K562 (cell line): ENCODE measurements around the gene GKN1. TPM values are rescaled to one million over a fixed set of nuclear protein-coding genes. Genes with fewer than 3 reads are reported as not detected.

Experiments used
- ATAC-seq: fragments of 200-7000 bp; cut with Tn5 transposase; 3 replicates; pipeline ENCODE4 v1.9.1; 2020; ENCODE audit warnings: moderate library complexity
- BruUV-seq: library from RNA; stranded (reverse); fragments of 400-500 nt; replicated peaks from 2 replicates; lab custom pipeline; 2021; lab: Mats Ljungman, UMichigan
- CTCF ChIA-PET: fragments of 300-600 bp; formaldehyde crosslinking; extraction: SDS; loops from one replicate; lab custom pipeline; 2021; ENCODE audit warnings: low intra/inter-chr PET ratio; lab: Yijun Ruan, JAX
- POLR2A ChIA-PET: fragments of 300-600, 350-650 bp; sonication (Branson Sonifier 250); formaldehyde crosslinking; extraction: SDS; loops from one replicate; lab custom pipeline; 2021; ENCODE audit warnings: antibody characterized with exemption, inconsistent platforms; lab: Yijun Ruan, JAX
- DNase-seq, 4 experiments: peaks; one replicate each; pipeline versions ENCODE4 v3.0.0 to v3.0.0-alpha.2; 2011 to 2018; ENCODE audit warnings: low spot score in 3 of 4, mixed read lengths in 3 of 4; ENCODE audit errors: extremely low read depth in 1 of 4
- FAIRE-seq: peaks from 2 replicates; lab custom pipeline; 2011; peaks lifted over from hg19 to GRCh38; lab: Jason Lieb, UNC
- H2AFZ ChIP-seq: 2 replicates; pipeline ENCODE4 v1.6.0; 2011; ENCODE audit warnings: low read depth, low read length, control low read depth, inconsistent platforms
- H3K27ac ChIP-seq: fragments of 200-600 bp; 3 replicates; pipeline ENCODE4 v1.8.0; 2011; ENCODE audit warnings: low read depth, mild to moderate bottlenecking, control low read depth, inconsistent platforms, low read length, moderate library complexity, mixed read lengths; ENCODE audit errors: extremely low read depth
- H3K27me3 ChIP-seq, 2 experiments: fragments of 300-600 bp in 1 of 2; 2 replicates in 1 of 2; 3 replicates in 1 of 2; pipeline versions ENCODE4 v1.6.0 to v1.8.0; 2011; ENCODE audit warnings: inconsistent platforms in 2 of 2, low read length in 2 of 2, mild to moderate bottlenecking in 1 of 2, mixed read lengths in 1 of 2, moderate library complexity in 1 of 2; ENCODE audit not compliant: control insufficient read depth in 2 of 2, insufficient read depth in 2 of 2
- H3K36me3 ChIP-seq: fragments of 300-600 bp; 3 replicates; pipeline ENCODE4 v1.8.0; 2011; ENCODE audit warnings: mild to moderate bottlenecking, low read length, inconsistent platforms; ENCODE audit not compliant: control insufficient read depth, insufficient read depth
- H3K4me1 ChIP-seq, 2 experiments: fragments of 200-600 bp in 1 of 2; replicated peaks in 1 of 2; 2 replicates in 1 of 2; 3 replicates in 1 of 2; pipeline versions ENCODE4 v1.5.1 to v1.8.0; 2011; ENCODE audit warnings: inconsistent platforms in 2 of 2, low read length in 2 of 2, mild to moderate bottlenecking in 1 of 2, mixed read lengths in 1 of 2, moderate library complexity in 1 of 2; ENCODE audit not compliant: control insufficient read depth in 2 of 2, insufficient read depth in 2 of 2
- H3K4me2 ChIP-seq: 2 replicates; pipeline ENCODE4 v1.6.1; 2011; ENCODE audit warnings: low read length, control low read depth, inconsistent platforms, mixed read lengths; ENCODE audit not compliant: insufficient read depth
- H3K4me3 ChIP-seq: fragments of 200-600 bp; sonication (generic), shearing (Covaris generic); 2 replicates; pipeline ENCODE4 v1.5.1; 2016; ENCODE audit warnings: control low read depth, inconsistent platforms
- H3K79me2 ChIP-seq: fragments of 200-600 bp; 3 replicates; pipeline ENCODE4 v1.8.0; 2011; ENCODE audit warnings: low read length, inconsistent platforms; ENCODE audit not compliant: control insufficient read depth, insufficient read depth
- H3K9ac ChIP-seq, 2 experiments: 2 replicates each; pipeline versions ENCODE4 v1.6.0 to v1.6.1; 2011; ENCODE audit warnings: low read depth in 2 of 2, low read length in 2 of 2, control low read depth in 1 of 2, inconsistent platforms in 1 of 2, mild to moderate bottlenecking in 1 of 2, mixed read lengths in 1 of 2; ENCODE audit not compliant: insufficient read depth in 1 of 2
- H3K9me1 ChIP-seq: one replicate; pipeline ENCODE4 v1.6.0; 2011; ENCODE audit warnings: inconsistent platforms, mild to moderate bottlenecking, low read length, moderate library complexity; ENCODE audit not compliant: control insufficient read depth, insufficient read depth
- H3K9me3 ChIP-seq: replicated peaks from 2 replicates; pipeline ENCODE4 v1.5.1; 2011; ENCODE audit warnings: low read depth, low read length, inconsistent platforms; ENCODE audit not compliant: control insufficient read depth, insufficient read depth
- H4K20me1 ChIP-seq: replicated peaks from 2 replicates; pipeline ENCODE4 v1.6.1; 2011; ENCODE audit warnings: low read length, inconsistent platforms, mixed read lengths; ENCODE audit not compliant: control insufficient read depth, insufficient read depth
- CBX2 ChIP-seq: fragments of 200-600 bp; sonication (generic); IDR thresholded peaks from one replicate; pipeline ENCODE4 v1.6.1; 2012; ENCODE audit warnings: mild to moderate bottlenecking, low read length, inconsistent platforms; ENCODE audit not compliant: insufficient read depth, poor library complexity, severe bottlenecking
- FOS ChIP-seq: IDR thresholded peaks from 3 replicates; pipeline ENCODE4 v1.6.1; 2011; ENCODE audit not compliant: insufficient read length; ENCODE audit errors: extremely low read depth
- GABPA ChIP-seq: fragments of 200-800 bp; sonication (Bioruptor generic); conservative IDR thresholded peaks from 2 replicates; pipeline ENCODE4 v1.6.1; 2016; ENCODE audit warnings: low read depth, missing genetic modification characterization, missing compliant biosample characterization
- KDM1A ChIP-seq, 2 experiments: fragments of 450-650 bp; IDR thresholded peaks; 2 replicates each; pipeline ENCODE4 v1.6.1; 2016; ENCODE audit warnings: mild to moderate bottlenecking in 2 of 2
- MEIS2 ChIP-seq: fragments of 450-650 bp; IDR thresholded peaks from 2 replicates; pipeline ENCODE4 v1.6.1; 2014; ENCODE audit warnings: mild to moderate bottlenecking; ENCODE audit not compliant: partially characterized antibody
- NUFIP1 ChIP-seq: fragments of 450-650 bp; IDR thresholded peaks from 2 replicates; pipeline ENCODE4 v1.6.1; 2018; ENCODE audit not compliant: partially characterized antibody
- RBBP5 ChIP-seq: fragments of 200-600 bp; sonication (generic); IDR thresholded peaks from 2 replicates; pipeline ENCODE4 v1.6.1; 2012; ENCODE audit warnings: borderline replicate concordance, mild to moderate bottlenecking, low read length, control low read depth, inconsistent platforms; ENCODE audit not compliant: insufficient read depth, poor library complexity, severe bottlenecking
- RHOXF2B ChIP-seq: fragments of 250-450 bp; sonication (Bioruptor Pico); conservative IDR thresholded peaks from 2 replicates; pipeline ENCODE4 v1.5.1; 2021
- TOE1 ChIP-seq, 2 experiments: fragments of 450-650 bp in 1 of 2; sonication (generic) in 1 of 2; formaldehyde crosslinking in 1 of 2; IDR thresholded peaks; 2 replicates each; pipeline versions ENCODE4 v1.7.1 to v1.8.0; 2016 to 2022; ENCODE audit warnings: borderline replicate concordance in 2 of 2, mild to moderate bottlenecking in 2 of 2, antibody characterized with exemption in 1 of 2, inconsistent platforms in 1 of 2, low read depth in 1 of 2, missing genetic modification reagents in 1 of 2, moderate library complexity in 1 of 2
- ZNF165 ChIP-seq: fragments of 250-450 bp; sonication (Bioruptor Pico); IDR thresholded peaks from 2 replicates; pipeline ENCODE4 v1.4.0; 2020; ENCODE audit warnings: borderline replicate concordance
- ZNF583 ChIP-seq: fragments of 250-450 bp; sonication (Bioruptor Pico); IDR thresholded peaks from 2 replicates; pipeline ENCODE4 v1.4.0; 2020
- WGBS: fragments of 100-300 bp; shearing (Covaris generic); methylation state at CpG from one replicate; pipeline ENCODE4 v1.1.6; 2016; ENCODE audit warnings: low coverage, mixed read lengths; ENCODE audit not compliant: insufficient coverage; ENCODE audit errors: missing lambda C conversion rate; 5-methylcytosine and 5-hydroxymethylcytosine counted together
- in situ Hi-C: fragments of 300-500 bp; cut with MboI; formaldehyde crosslinking; loops from 4 replicates; pipeline ENCODE4 v1.15.0; 2018; ENCODE audit warnings: inconsistent platforms, mixed read lengths
- intact Hi-C: fragments of 100-400 bp; cut with micrococcal nuclease; formaldehyde crosslinking; loops from 2 replicates; pipeline ENCODE4 v1.14.2; 2022
- polyA plus RNA-seq, 8 experiments: library from polyadenylated mRNA; depleted of rRNA in 4 of 8; stranded (reverse) in 5 of 8; unstranded in 3 of 8; fragments of >200 nt; fragmentation: Nextera tagmentation in 2 of 8; fragmentation: Illumina TruSeq in 1 of 8; extraction: Ambion mirVana in 2 of 8; extraction: Trizol in 1 of 8; gene quantifications; 2 replicates each; pipeline versions ENCODE4 v1.2.1 to v1.2.3, GENCODE V29; 2011 to 2014; ENCODE audit warnings: inconsistent platforms in 1 of 8, missing spikeins in 1 of 8
- total RNA-seq, 7 experiments: library from RNA; depleted of rRNA in 6 of 7; stranded (reverse); fragments of >200 nt in 6 of 7; fragmentation: Illumina TruSeq in 2 of 7; extraction: Trizol in 2 of 7; gene quantifications; 2 replicates each; pipeline versions ENCODE4 v1.2.1 to v1.2.3, GENCODE V29; 2011 to 2021; ENCODE audit warnings: low replicate concordance in 1 of 7
- TF ChIP-seq, protein P1 (sequence below), 2 experiments: fragments of 450-650 bp in 1 of 2; sonication (generic) in 1 of 2; formaldehyde crosslinking in 1 of 2; IDR thresholded peaks; 2 replicates each; pipeline versions ENCODE4 v1.7.1 to v1.9.0; 2016 to 2022; ENCODE audit warnings: inconsistent platforms in 1 of 2, mild to moderate bottlenecking in 1 of 2, missing genetic modification reagents in 1 of 2

GKN1 gene
- total and polyA plus RNA-seq, 9 of the 15 experiments (the other 6 are each of a cell fraction or from before 2014, with no cell fraction given) = not detected

- DNase-seq (peak in 3 of 4 experiments; percentile 10 to 36 (median 11)), FAIRE-seq (no peak)
- no TSS peak for BruUV-seq
- no peak for TF ChIP-seq RHOXF2B (CRISPR knock-in tag)
- TF ChIP-seq, protein P1, sequence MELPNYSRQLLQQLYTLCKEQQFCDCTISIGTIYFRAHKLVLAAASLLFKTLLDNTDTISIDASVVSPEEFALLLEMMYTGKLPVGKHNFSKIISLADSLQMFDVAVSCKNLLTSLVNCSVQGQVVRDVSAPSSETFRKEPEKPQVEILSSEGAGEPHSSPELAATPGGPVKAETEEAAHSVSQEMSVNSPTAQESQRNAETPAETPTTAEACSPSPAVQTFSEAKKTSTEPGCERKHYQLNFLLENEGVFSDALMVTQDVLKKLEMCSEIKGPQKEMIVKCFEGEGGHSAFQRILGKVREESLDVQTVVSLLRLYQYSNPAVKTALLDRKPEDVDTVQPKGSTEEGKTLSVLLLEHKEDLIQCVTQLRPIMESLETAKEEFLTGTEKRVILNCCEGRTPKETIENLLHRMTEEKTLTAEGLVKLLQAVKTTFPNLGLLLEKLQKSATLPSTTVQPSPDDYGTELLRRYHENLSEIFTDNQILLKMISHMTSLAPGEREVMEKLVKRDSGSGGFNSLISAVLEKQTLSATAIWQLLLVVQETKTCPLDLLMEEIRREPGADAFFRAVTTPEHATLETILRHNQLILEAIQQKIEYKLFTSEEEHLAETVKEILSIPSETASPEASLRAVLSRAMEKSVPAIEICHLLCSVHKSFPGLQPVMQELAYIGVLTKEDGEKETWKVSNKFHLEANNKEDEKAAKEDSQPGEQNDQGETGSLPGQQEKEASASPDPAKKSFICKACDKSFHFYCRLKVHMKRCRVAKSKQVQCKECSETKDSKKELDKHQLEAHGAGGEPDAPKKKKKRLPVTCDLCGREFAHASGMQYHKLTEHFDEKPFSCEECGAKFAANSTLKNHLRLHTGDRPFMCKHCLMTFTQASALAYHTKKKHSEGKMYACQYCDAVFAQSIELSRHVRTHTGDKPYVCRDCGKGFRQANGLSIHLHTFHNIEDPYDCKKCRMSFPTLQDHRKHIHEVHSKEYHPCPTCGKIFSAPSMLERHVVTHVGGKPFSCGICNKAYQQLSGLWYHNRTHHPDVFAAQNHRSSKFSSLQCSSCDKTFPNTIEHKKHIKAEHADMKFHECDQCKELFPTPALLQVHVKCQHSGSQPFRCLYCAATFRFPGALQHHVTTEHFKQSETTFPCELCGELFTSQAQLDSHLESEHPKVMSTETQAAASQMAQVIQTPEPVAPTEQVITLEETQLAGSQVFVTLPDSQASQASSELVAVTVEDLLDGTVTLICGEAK (IDR thresholded peaks at IDR 0.05) = peak; percentile 82
- TF ChIP-seq, protein P1 (CRISPR knock-in tag; IDR thresholded peaks at IDR 0.05) = no peak
- TF ChIP-seq ZNF165 (CRISPR knock-in tag) = no peak
- TF ChIP-seq NUFIP1 = no peak
- TF ChIP-seq GABPA (tag) = peak; percentile 91
- TF ChIP-seq MEIS2 = no peak
- no peak for TF ChIP-seq KDM1A (IDR thresholded peaks at IDR 0.05)
- no peak for TF ChIP-seq FOS
- TF ChIP-seq TOE1 (IDR thresholded peaks at IDR 0.05; ENCODE audit: borderline replicate concordance) = no peak
- TF ChIP-seq TOE1 (CRISPR knock-in tag; IDR thresholded peaks at IDR 0.05; ENCODE audit: borderline replicate concordance, low read depth) = no peak
- no peak for TF ChIP-seq CBX2
- TF ChIP-seq ZNF583 (CRISPR knock-in tag) = no peak
- peak; percentile 31 for TF ChIP-seq RBBP5
Observed at GRCh38 chr2:69013142-69013839, 38.9 kb downstream of the GKN1 start, which contains the start of gene ANTXR1. Gene ANTXR1 (plus strand): TSS chr2:69013179. CDS start chr2:69013500, 321 bp downstream.

More at GRCh38 chr2:69013142-69013839, 38.9 kb downstream of the GKN1 start, which contains the start of gene ANTXR1:
- ChIA-PET CTCF (interaction anchor here (1.3 kb wide), 1 partner anchor 294 kb away, joined by 3 read pairs; no protein-coding TSS in a partner anchor), POLR2A (no interaction called here)
- no peaks in the 10 kb centered on the region for H3K36me3 ChIP-seq
- H3K27ac ChIP-seq = no peak within 1 kb of the TSS
- WGBS = 11% methylated on average over 55 of the region's 63 CpGs
- peak within 1 kb of the TSS; percentile 60 for H3K4me2 ChIP-seq
- H3K9ac ChIP-seq = peak within 1 kb of the TSS in 1 of 2 experiments; percentile 68; a peak in 1 of 4 replicates
- in situ Hi-C loops (no loop called here), intact Hi-C loops (no loop called here)
- H3K79me2 ChIP-seq = no peaks in the 10 kb centered on the region
- H3K9me3 ChIP-seq = no peaks in the 10 kb centered on the region
- peaks cover 3 to 11% of the 10 kb centered on the region in 2 experiments; a peak in 4 of 5 replicates for H3K4me1 ChIP-seq
- peak within 1 kb of the TSS; percentile 31 for H3K4me3 ChIP-seq
- H3K27me3 ChIP-seq = peaks cover 11 to 34% of the 10 kb centered on the region in 2 experiments; a peak in 3 of 5 replicates
- no peaks in the 10 kb centered on the region for H4K20me1 ChIP-seq
- no peaks in the 10 kb centered on the region for H3K9me1 ChIP-seq
- ATAC-seq = peak; percentile 82
- H2AFZ ChIP-seq = peak within 1 kb of the TSS; percentile 62
